A673 (cell line): ENCODE measurements around the gene NUP210L.
"Not testable (repeated sequence)": the region's sequence is repeated elsewhere in the genome, so short reads cannot be mapped to it uniquely, and the experiment has no call there.

ENCODE experiments used
- EZH2 ChIP-seq: fragments of 200-600 bp; sonication (generic); IDR thresholded peaks from 2 replicates; pipeline ENCODE4 v1.6.1; 2017; ENCODE audit warnings: borderline replicate concordance, low read depth, mild to moderate bottlenecking, mixed read lengths, antibody characterized with exemption, low read length; ENCODE audit not compliant: poor library complexity, severe bottlenecking
- TF ChIP-seq, protein P1 (sequence below): fragments of 300-800, 200-600 bp; sonication (generic); conservative IDR thresholded peaks from 2 replicates; pipeline ENCODE4 v1.5.1; 2017; ENCODE audit warnings: low read depth, mild to moderate bottlenecking, antibody characterized with exemption, low read length, moderate library complexity, mixed read lengths

GRCh38 chr1:154100141-154100540 is 54.7 kb downstream of the NUP210L start:
- TF ChIP-seq, protein P1, sequence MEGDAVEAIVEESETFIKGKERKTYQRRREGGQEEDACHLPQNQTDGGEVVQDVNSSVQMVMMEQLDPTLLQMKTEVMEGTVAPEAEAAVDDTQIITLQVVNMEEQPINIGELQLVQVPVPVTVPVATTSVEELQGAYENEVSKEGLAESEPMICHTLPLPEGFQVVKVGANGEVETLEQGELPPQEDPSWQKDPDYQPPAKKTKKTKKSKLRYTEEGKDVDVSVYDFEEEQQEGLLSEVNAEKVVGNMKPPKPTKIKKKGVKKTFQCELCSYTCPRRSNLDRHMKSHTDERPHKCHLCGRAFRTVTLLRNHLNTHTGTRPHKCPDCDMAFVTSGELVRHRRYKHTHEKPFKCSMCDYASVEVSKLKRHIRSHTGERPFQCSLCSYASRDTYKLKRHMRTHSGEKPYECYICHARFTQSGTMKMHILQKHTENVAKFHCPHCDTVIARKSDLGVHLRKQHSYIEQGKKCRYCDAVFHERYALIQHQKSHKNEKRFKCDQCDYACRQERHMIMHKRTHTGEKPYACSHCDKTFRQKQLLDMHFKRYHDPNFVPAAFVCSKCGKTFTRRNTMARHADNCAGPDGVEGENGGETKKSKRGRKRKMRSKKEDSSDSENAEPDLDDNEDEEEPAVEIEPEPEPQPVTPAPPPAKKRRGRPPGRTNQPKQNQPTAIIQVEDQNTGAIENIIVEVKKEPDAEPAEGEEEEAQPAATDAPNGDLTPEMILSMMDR = not testable (repeated sequence)
- TF ChIP-seq EZH2 = not testable (repeated sequence)
